Astrocyte of the cerebellum (primary cell): ENCODE measurements around the gene SPSB4.

ENCODE experiments used
- DNase-seq: peaks from one replicate; pipeline ENCODE4 v3.0.0-alpha.2; 2011; ENCODE audit warnings: low read depth
- H3K4me3 ChIP-seq: 2 replicates; pipeline ENCODE4 v1.5.1; 2011; ENCODE audit warnings: mild to moderate bottlenecking, low read depth, low read length, moderate library complexity
- CTCF ChIP-seq: IDR thresholded peaks from 2 replicates; pipeline ENCODE4 v1.5.1; 2012; ENCODE audit warnings: low read length, low read depth, moderate library complexity, mild to moderate bottlenecking; ENCODE audit errors: missing control alignments
- in situ Hi-C: cut with HindIII; loops from 2 replicates; pipeline ENCODE4 v1.10.0; 2017; ENCODE audit warnings: low sequenced_read_pairs

SPSB4 gene

GRCh38 chr3:141129049-141129448 is 77.9 kb downstream of the SPSB4 start:
- in situ Hi-C loops: no loop called here
- no peak overlapping the region for H3K4me3 ChIP-seq
- TF ChIP-seq CTCF: no peak
- no peak for DNase-seq

GRCh38 chr3:141129541-141130011 is 78.4 kb downstream of the SPSB4 start:
- in situ Hi-C loops: no loop called here

GRCh38 chr3:141143517-141143916 is 92.4 kb downstream of the SPSB4 start:
- no peak for TF ChIP-seq CTCF
- H3K4me3 ChIP-seq: no peak overlapping the region
- in situ Hi-C loops: no loop called here
- DNase-seq: no peak

More at GRCh38 chr3:141129541-141130011, 78.4 kb downstream of the SPSB4 start:
- DNase-seq: no peak
- TF ChIP-seq CTCF: no peak
- H3K4me3 ChIP-seq: no peak overlapping the region

GRCh38 chr3:141146979-141147470 is 95.9 kb downstream of the SPSB4 start:
- no peak overlapping the region for H3K4me3 ChIP-seq
- in situ Hi-C loops: no loop called here
- TF ChIP-seq CTCF: no peak
- DNase-seq: no peak

GRCh38 chr3:141147657-141148056 is 96.5 kb downstream of the SPSB4 start:
- in situ Hi-C loops: no loop called here
- DNase-seq: no peak
- H3K4me3 ChIP-seq: no peak overlapping the region
- no peak for TF ChIP-seq CTCF

- H3K4me3 ChIP-seq: no peak overlapping the region
- TF ChIP-seq CTCF: no peak
- no peak for DNase-seq
- in situ Hi-C loops: no loop called here
Measured at GRCh38 chr3:141148169-141148568, 97.0 kb downstream of the SPSB4 start.
